CD4-positive, alpha-beta T cell treated with Interleukin-17A for 1 hour (primary cell): ENCODE results near the gene GDNF.
"Not testable (repeated sequence)": the region's sequence is repeated elsewhere in the genome, so short reads cannot be mapped to it uniquely, and the experiment has no call there.

Experiments used
- DNase-seq: peaks from one replicate; pipeline ENCODE4 v3.0.0-alpha.2; 2020

The GDNF gene

GRCh38 chr5:37815913-37816312, 23.9 kb downstream of the GDNF start:
- DNase-seq = no peak

DNA sequence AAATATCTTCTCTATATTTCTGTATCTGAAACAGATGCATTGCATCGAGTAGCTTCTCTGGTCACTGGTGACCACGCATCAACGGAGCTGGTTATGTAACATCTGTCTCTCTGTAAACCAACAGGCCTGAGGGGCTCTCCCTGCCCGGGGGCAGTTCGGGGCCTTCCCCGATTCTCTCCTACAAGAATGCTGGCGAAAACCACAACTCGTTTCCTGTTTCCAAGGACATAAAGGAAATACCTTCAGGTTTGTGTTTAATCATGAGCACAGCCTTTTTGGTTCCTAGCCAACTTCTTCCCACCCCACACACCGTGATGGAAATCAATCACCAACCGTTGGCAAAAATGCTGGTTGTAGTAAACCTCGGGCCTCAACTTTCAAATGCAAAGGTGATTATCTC, 25.1 kb downstream of the GDNF start:
- no peak for DNase-seq

DNA sequence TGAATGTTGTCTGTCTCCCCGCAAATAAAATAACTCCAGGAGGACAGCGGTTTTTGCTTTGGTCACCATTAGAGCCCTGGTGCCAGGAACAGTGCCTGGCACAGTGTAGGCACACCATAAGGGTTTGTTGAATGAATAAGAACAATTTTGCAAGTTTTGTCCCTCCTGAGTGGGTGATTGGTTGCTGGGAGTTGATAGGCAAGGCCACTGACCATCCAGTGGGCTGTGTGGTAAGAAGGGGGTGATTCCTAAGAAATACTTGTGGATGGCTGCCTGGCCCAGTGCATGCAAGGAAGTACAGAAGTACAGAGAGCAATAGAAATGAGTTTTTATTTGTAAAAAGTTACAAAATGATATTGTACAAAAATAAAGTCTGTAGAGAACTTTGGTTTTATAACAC, 27.5 kb downstream of the GDNF start:
- no peak for DNase-seq

DNA sequence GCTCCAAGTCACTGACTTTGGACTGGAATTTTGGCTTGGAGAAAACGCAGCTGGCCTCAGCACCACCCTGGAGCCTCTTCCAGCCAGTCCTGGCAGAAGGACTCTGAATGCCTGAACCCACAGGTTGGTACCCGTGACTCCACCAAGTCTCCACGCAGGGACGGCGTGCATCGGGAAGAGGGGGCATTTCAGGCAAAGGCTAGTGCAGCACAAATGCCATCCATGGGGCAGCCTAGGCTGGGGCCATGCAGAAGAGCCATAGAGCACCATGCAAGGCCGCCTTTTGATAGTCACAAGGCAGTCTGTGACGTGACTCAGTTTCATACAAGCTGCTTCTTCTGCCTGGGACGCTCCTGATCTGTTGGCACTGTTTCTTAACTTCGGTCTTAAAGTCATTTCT, 28.0 kb downstream of the GDNF start:
- no peak for DNase-seq

- no peak for DNase-seq
These were observed 29.5 kb downstream of the GDNF start for GRCh38 chr5:37810311-37810710.

GRCh38 chr5:37808945-37809344, 30.9 kb downstream of the GDNF start:
- no peak for DNase-seq

DNA sequence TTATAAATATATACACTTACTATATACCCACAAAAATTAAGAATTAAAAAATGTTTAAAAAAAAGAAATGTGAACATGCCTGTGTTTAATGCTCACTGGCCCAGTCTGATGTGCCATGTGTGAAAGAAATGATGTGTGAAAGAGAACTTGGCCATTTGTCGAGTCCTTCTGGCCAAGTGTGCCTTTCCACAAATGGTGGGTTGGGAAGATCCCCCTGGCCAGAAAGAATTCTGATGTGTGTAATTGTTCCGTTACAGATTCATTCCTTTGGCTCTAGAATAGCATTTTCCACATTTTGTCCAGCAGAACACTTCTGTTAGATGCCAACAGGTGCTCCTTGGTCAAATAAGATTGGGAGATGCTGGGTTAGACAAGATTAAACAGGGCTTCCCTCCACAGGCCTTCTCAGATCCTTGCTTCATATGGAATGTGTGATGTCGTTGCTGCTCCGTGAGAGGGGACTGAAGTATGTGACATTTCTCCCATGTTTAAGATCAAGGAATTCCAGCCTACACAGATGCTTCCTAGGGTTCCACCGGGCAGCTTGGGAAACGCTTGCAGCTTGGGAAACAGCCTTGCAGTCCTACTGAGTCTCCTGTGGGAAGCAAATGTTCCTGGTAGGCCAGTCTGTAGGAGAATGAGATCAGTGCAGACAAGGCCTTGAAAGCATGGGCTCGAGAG, 32.1 kb downstream of the GDNF start:
- no peak for DNase-seq

DNA sequence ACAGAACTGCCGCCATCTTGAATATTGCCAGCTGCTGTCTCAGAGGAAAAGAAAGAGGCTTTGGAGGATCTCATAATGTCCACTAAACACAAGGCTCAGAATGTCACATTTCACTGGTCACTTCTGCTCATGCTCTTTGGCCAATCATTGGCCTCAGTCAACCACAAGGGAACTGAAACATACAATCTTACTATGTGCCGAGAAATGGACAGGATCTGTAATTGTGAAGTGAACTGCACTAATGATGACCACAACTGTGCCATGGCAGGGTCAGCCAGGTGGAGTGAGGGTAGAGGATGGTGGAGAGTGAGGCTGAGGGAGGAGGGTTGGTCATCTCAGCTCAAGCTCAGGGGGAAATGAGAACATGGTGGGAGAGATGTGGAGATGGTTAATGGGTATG, 32.8 kb downstream of the GDNF start:
- no peak for DNase-seq

GRCh38 chr5:37806476-37806875, 33.4 kb downstream of the GDNF start:
- DNase-seq = no peak

GRCh38 chr5:37806016-37806415, 33.8 kb downstream of the GDNF start:
- DNase-seq = no peak

DNA sequence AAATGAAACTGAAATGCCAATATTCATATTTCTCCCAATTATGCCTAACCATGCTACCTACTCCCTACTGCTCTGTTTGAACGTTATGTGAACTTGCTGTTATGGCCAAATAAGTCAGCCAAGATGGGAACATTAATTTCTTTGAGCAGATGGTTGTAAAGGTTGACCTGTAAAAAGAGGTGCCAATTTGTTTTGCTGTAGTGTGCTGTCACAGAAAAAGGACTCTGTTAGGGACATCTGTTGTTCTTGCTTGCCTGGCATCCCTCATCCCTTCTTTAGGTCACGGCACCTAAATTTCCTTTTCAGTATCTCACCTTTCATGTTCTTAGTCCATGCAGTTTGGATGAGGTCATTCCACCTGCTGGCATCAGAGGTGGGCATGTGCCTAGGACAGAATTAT, 35.4 kb downstream of the GDNF start:
- no peak for DNase-seq

DNA sequence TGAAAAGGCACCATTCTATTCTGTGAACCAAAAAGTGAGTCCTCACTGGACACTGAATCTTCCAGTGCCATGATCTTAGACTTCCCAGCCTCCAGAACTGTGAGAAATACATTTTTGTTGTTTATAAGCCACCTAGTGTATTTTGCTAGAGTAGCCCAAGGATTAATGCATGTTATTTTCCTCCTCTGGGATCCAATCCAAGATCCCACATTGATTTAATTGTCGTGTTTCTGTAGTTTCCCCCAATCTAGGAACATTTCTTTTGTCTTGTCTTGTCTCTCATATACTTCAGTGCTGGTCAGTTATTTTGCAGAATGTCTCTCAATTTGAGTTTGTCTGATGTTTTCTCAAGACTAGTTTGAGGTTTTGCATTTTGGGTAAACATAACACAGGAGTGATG, 36.4 kb downstream of the GDNF start:
- no peak for DNase-seq

GRCh38 chr5:37801521-37801920, 38.3 kb downstream of the GDNF start:
- no peak for DNase-seq

DNA sequence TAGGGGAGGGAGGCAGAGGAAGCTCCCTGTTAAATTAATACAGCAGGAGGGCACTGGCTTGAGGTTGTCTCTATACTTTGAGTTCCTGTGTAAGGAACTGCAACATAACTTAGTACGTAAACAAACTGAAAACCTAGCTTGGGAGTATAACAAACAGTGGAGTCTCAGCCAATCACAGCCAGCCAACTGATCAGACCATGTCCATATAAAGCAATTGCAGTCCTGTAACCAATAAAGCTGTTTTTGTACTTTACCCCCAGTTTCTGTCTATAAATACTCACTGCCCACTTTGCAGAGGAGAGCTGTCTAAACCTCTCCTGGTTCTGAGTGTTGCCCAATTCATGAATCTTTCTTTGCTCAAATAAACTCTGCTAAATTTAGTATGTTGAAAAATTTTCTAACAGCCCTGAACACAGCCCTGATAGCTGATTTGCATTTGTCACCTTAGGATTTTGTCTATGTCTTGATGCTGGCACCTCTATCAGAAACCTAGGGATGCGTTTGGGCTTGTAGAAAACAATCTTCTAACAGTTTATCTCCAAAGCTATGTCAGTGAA, 39.9 kb downstream of the GDNF start:
- no peak for DNase-seq

- not testable (repeated sequence) for DNase-seq
These were observed 43.4 kb downstream of the GDNF start for GRCh38 chr5:37796435-37796834.

DNA sequence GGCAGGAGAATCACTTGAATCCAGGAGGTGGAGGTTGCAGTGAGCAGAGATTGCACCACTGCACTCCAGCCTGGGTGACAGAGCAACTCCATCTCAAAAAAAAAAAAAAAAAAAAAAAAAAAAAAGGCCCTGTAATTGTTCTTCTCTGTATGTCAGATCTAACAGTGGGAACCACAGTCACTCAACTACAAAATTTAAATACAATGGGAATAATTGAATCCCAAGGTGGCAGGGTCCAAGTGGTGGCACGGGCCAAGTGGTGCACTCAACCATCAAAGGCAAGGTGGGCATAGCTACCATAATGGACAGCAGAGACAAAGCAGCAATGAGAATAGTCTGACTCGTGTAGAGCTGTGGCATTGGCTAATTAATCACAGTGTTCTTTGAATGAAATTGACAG, 44.5 kb downstream of the GDNF start:
- DNase-seq = not testable (repeated sequence)

DNA sequence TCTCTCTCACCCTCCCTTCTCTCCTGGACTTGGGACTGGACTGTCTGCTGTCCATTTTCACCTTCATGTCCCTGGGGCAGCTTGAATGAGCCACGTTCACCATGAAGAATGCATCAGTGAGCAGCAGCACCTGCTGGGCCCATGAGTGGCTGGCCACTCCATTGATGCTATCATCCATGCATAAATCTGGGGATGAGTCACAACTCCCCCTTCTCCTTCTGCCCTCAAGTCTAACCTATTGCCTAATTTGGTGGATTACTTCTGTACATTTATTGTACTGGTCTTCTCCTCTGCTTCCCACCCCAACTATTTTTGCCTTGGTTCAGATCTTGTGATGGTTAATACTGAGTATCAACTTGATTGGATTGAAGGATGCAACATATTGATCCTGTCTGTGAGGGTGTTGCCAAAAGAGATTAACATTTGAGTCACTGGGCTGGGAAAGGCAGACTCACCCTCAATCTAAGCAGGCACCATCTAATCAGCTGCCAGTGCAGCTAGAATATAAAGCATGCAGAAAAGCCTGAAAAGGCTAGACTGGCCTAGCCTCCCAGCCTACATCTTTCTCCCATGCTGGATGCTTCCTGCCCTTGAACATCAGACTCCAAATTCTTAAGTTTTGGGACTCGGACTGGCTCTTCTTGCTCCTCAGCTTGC, 46.7 kb downstream of the GDNF start:
- DNase-seq = no peak

GRCh38 chr5:37791321-37791720, 48.5 kb downstream of the GDNF start:
- no peak for DNase-seq

GRCh38 chr5:37789991-37790390, 49.9 kb downstream of the GDNF start:
- DNase-seq = no peak

DNA sequence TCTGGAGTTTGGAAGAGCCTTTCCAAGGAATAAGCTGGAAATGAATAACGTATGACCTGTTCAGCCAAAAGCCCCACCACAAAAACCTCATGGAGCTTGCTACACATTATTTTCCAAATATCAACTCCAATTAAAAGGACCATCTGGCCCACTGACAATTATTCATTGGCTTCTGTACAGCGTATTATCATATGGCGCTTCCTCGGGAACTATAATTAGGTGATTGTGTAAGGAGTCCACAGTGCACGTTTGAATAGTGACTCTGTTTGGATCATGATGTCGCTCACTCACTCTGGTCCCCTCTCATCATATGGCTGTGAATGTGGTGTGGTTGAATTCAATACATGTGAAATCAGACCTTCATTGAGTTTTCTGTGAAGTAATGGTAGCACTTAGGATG, 52.1 kb downstream of the GDNF start:
- DNase-seq = no peak

DNA sequence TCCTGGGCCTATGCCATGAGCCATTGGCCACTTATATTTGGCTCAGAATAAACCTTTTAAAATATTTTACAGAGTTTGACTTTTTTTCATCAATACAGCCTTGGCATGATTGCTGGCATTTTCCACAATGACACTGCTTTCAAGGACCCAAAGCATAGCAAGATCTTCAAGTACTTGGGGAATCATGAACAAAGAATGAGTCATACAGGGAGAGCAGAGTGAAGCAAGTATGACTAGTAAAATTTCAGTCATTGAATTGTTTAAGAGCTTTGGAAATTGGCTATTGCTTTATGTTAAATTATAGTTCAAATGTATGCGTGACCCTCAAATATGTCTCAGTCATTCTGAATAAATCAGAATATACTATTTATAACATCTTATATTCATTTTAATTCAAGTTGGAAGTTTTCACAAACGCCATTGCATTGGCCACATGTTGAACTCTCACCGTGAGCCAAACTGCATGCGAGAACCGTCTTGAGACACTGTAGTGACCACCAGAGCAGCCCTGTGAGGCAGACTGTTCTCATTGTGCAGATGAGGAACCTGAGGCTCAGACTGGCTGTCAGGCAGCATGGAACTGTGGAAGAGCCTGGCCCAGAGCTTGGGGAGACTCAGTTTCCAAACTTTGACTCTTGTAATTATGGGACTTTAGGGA, 52.9 kb downstream of the GDNF start:
- no peak for DNase-seq

GRCh38 chr5:37786416-37786815, 53.4 kb downstream of the GDNF start:
- DNase-seq = no peak

DNA sequence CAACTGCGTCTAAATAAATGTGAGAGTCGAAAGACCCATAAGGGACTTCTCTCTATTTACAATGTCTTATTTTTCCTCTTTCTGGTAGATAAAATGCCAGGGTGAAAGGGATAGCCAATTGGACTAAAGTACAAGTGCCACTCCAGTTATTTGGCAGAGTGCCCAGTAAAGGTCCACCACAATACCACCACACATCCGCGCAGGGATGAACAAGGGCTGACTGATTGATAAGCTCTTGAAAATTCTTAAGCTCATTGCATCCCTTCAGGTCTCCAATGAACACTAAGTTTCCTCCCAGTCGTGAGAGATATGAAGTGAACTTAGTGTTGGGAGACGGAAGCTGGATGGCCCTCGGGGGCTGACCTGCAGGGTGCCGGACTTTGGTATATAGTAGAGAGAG, 58.4 kb downstream of the GDNF start:
- DNase-seq = not testable (repeated sequence)
